HG03280 (cell line): ENCODE results near the gene GMNN.
A peak's percentile ranks its signal among the peaks of the same experiment; 100 is the strongest.
"Not testable (repeated sequence)": the region's sequence is repeated elsewhere in the genome, so short reads cannot be mapped to it uniquely, and the experiment has no call there.

Experiments used
- ATAC-seq: cut with Tn5 transposase; IDR thresholded peaks from one replicate; pipeline ENCODE4 v1.9.1; 2021; ENCODE audit warnings: mild to moderate bottlenecking, moderate library complexity; ENCODE audit not compliant: unreplicated experiment

GMNN gene

GRCh38 chr6:24761193-24761835 is 13.4 kb upstream of the GMNN start:
- ATAC-seq: no peak

GRCh38 chr6:24761851-24762250 is 12.9 kb upstream of the GMNN start:
- ATAC-seq: no peak

DNA sequence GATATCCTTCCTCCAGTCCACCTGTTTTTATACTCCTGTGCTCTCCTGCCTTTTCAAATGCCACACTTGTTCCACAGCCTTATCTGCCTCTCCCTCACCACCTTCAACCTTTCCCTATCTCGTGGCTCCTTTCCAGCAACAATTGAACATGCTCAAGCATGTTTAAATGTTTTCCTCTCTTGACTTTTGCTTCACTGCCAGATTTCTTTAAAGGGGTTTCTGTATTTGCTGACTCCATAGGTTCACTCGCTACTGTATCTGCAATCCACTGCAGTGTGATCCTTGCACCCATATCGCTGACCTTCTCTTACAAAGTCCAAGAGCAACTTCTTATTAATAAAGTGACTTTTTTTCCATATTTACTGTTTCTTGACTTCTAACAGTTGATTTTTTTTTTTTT is 11.2 kb upstream of the GMNN start:
- no peak for ATAC-seq

DNA sequence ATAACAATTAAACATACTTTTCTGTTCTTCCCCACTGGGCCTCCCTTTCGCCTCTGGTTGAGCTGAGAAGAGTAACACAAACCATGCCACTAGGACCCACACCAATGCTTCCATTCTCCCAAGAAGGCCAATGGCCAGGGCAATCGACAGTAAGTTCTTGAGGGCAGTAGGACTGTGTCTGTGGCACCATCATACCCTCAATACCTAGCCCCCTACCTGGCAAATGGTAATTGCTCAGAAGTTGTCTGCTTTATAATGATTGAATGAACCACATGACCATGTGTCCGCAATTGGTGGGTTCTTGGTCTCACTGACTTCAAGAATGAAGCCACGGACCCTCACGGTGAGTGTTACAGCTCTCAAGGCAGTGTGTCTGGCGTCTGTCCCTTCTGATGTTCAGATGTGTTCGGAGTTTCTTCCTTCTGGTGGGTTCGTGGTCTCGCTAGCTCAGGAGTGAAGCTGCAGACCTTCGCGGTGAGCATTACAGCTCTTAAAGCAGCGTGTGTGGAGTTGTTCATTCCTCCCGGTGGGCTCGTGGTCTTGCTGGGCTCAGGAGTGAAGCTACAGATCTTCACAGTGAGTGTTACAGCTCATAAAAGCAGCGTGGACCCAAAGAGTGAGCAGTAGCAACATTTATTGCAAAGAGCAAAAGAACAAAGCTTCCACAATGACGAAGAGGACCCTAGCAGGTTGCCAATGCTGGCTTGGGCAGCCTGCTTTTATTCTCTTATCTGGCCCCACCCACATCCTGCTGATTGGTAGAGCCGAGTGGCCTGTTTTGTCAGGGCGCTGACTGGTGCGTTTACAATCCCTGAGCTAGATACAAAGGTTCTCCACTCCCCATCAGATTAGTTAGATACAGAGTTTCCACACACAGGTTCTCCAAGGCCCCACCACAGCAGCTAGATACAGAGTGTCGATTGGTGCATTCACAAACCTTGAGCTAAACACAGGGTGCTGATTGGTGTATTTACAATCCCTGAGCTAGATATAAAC is 9.6 kb upstream of the GMNN start:
- ATAC-seq: not testable (repeated sequence)

GRCh38 chr6:24765968-24766367 is 8.8 kb upstream of the GMNN start:
- ATAC-seq: not testable (repeated sequence)

DNA sequence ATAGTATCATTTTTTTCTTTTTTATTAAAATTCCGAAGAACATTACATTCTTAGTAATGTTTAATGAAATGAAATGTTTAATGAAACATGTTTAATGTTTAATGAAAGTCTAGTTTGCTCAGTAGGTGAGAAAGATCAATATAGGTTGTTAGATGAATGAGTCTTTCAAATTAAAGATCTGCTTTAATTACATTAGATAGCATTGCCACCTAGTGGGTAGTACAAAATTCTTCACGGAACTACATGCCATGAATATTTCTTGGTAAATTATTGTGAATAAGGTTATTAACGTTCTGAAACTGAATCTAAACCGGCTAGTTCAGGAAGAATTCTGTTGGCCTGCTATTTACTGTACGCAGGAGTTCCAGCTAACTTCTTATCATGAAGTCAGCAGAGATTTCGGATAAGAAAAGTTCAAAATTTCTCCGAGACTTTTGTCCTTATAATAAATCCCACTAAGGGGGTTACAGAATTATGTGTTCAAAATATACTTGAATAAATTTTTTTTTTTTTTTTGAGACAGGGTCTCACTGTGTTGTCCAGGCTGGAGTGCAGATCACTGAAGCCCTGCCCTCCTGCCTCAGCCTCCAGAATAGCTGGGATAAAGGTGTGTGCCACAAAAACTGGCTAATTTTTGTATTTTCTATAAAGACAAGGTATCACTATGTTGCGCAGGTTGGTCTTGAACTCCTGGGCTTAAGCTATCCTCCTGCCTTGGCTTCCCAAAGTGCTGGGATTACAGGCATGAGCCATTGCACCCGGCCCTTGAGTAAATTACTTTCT is 7.9 kb upstream of the GMNN start:
- peak; percentile 52 for ATAC-seq

DNA sequence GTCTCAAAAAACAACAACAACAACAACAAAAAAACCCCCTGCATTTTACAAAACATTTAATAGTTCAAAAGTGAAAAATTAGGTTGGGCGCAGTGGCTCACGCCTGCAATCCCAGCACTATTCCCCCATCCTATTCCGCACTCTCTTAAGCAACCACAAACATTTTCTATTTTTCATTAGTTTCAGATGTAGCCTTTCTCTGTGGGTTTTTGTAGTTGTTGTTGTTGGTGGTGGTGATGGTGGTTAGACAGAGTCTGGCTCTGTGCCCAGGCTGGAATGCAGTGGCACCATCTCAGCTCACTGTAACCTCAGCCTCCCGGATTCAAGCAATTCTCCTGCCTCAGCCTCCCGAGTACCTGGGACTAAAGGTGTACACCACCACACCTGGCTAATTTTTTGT is 6.4 kb upstream of the GMNN start:
- ATAC-seq: no peak

GRCh38 chr6:24775520-24776058 is 852 bp downstream of the GMNN start:
- peak; percentile 0 for ATAC-seq

GRCh38 chr6:24777227-24777626 is 2.5 kb downstream of the GMNN start:
- no peak for ATAC-seq

DNA sequence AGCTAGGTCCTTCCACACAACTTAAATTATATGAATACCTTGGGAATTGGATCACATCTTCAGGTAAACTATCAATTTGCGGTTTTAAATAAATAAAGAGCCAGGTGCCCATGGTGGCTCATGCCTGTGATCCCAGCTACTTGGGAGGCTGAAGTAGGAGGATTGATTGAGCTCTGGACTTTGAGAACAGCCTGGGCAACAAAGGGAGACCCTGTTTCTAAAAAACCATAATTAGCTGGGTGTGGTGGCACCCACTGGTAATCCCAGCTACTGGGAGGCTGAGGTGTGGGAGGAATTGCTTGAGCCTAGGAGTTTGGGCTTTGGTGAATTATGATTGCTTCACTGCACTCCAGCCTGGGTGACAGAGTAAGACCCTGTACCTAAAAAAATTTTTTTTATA is 3.4 kb downstream of the GMNN start:
- no peak for ATAC-seq

- ATAC-seq: no peak
Observed at GRCh38 chr6:24778878-24779277, 4.1 kb downstream of the GMNN start.

- no peak for ATAC-seq
Observed at GRCh38 chr6:24779416-24780016, 4.8 kb downstream of the GMNN start.

DNA sequence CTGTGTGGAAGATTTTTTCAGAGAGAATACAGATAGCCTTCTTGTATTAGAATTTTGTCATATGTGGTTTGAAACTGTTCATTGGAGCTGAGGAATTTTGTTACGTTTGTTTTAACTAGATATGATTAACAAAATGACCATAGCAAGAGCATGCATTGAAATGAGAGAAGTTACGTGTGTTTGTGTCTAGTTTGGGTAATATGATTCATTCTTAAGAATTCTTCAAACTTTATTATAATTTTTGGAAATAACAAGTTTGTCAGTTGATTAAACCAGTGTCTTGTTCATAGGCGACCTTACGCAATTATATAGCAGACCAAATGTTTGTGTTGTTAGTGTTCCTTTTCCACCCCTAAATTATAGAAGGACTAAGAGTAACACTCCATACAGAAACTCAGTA is 5.5 kb downstream of the GMNN start:
- ATAC-seq: no peak

DNA sequence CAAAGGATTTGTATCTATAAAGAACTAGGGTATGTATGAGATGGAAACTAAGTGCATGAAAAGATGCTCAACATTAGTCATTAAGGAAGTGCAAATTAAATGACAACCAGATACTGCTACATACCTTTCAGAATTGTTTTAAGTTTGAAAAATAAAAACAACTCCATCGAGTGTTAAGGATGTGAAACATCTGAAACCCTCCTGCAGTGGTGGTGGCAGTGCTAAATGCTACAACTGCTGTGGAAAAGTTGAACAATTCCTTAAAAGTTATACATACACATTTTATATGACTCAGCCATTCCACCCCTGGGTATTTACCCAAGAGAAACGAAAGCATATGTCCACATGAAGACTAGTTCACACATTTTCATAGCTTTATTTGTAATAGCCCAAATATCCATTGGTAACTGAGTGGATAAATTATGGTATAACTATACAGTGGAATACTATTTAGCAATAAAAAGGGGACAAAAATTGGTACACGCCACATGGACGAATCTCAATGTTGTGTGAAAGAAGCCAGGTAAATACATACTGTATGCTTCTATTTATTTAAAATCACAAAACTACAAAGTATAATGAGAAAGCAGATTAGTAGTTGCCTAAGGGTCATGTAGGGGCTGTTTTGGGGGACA is 13.4 kb downstream of the GMNN start:
- ATAC-seq: no peak

- no peak for ATAC-seq
Observed at GRCh38 chr6:24795106-24795505, 20.4 kb downstream of the GMNN start.

DNA sequence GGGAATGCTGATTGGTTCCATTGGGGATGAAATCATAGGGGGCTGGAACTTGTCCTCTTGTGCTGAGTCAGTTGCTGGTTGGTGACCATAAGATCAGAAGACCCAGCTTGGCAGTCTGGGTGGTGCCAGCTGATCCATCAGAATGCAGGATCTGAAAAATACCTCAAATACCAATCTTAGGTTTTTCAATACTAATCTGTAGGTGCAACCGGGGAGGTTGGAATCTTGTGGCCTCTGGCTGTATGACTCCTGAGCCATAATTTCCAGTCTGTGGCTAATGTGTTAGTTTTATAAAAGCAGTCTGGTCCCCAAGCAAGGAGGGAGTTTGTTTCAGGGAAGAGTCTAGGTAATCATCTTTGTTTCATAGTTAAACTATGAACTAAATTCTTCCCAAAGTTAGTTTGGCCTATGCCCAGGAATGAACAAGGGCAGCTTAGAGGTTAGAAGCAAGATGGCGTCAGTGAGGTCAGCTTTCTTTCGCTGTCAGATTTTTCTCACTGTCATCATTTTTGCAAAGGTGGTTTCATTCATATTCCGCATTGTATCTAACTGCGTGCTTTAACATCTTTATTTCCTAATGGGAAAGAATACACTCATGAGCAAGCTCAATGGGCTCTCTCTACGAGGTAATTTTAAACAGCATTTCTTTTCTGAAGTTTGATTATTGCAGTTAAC is 22.0 kb downstream of the GMNN start:
- no peak for ATAC-seq

DNA sequence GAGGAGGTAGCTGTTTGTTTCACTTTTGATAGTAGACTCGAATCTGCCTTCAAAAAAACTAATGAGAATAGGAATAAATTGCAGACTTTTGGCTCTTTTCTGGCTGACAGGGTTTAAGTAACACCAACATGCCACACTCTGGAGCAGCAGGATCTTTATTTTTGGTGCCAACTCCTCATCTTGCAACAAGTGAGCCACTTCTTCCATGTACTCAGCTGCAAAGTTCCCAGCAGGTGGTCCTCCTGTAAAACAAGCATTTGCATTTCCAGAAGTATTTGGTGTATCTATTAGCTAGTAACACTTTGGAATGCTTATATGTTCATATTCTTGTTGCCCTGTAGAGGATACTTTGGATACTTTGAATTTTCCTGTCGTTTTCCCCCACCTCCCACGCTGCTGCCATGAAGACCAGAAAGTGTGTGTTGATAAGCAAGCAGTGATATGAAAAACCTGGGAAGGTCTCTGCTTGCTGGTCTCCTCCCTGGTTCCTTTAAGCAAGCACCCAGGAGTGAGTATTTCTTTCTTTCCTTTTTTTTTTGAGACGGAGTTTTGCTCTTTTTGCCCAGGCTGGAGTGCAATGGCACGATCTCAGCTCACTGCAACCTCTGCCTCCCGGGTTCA is 23.0 kb downstream of the GMNN start:
- no peak for ATAC-seq

GRCh38 chr6:24798740-24799540 is 24.2 kb downstream of the GMNN start, which contains the start of gene ARMH2:
ARMH2 (minus strand) TSS chr6:24798917; CDS start chr6:24798857, 60 bp downstream.
- ATAC-seq: no peak
